IMR-90 (cell line): ENCODE results near the gene NKAIN2. TPM values are rescaled to one million over a fixed set of nuclear protein-coding genes. Genes with fewer than 3 reads are reported as not detected.

Source experiments
- ATAC-seq: fragments of 200-7000 bp; cut with Tn5 transposase; 2 replicates; pipeline ENCODE4 v1.9.1; 2020; ENCODE audit warnings: low read depth, mild to moderate bottlenecking, moderate library complexity
- BruUV-seq: library from RNA; stranded (reverse); fragments of 400-500 nt; replicated peaks from 2 replicates; lab custom pipeline; 2021; lab: Mats Ljungman, UMichigan
- CTCF ChIA-PET: fragments of 300-600 bp; formaldehyde crosslinking; extraction: SDS; loops from one replicate; lab custom pipeline; 2021; ENCODE audit warnings: antibody characterized with exemption; lab: Yijun Ruan, JAX
- POLR2A ChIA-PET: fragments of 300-600 bp; sonication (Branson Sonifier 250); formaldehyde crosslinking; loops from one replicate; lab custom pipeline; 2022; ENCODE audit warnings: antibody characterized with exemption; ENCODE audit not compliant: unreplicated experiment; lab: Charles Lee
- DNase-seq: peaks from one replicate; pipeline ENCODE4 v3.0.0; 2013
- H2AFZ ChIP-seq: replicated peaks from 2 replicates; pipeline ENCODE3; 2013; ENCODE audit warnings: low read length, mild to moderate bottlenecking; ENCODE audit not compliant: poor library complexity
- H2AK5ac ChIP-seq: 2 replicates; pipeline ENCODE4 v1.6.1; 2013; ENCODE audit warnings: low read depth, low read length, inconsistent platforms
- H2AK9ac ChIP-seq: replicated peaks from 2 replicates; pipeline ENCODE3; 2013; ENCODE audit warnings: mild to moderate bottlenecking, low read depth, low read length, moderate library complexity; ENCODE audit not compliant: poor library complexity
- H2BK120ac ChIP-seq: 2 replicates; pipeline ENCODE4 v1.6.1; 2013; ENCODE audit warnings: low read depth, low read length, inconsistent platforms
- H2BK15ac ChIP-seq: 3 replicates; pipeline ENCODE4 v1.6.1; 2013; ENCODE audit warnings: low read depth, low read length, inconsistent platforms
- H2BK20ac ChIP-seq: 2 replicates; pipeline ENCODE4 v1.6.1; 2013; ENCODE audit warnings: low read depth, mild to moderate bottlenecking, inconsistent platforms, low read length, moderate library complexity
- H2BK5ac ChIP-seq: 2 replicates; pipeline ENCODE4 v1.6.1; 2013; ENCODE audit warnings: mild to moderate bottlenecking, low read depth, low read length, inconsistent platforms; ENCODE audit not compliant: poor library complexity, severe bottlenecking
- H3K14ac ChIP-seq: replicated peaks from 2 replicates; pipeline ENCODE4 v1.6.1; 2013; ENCODE audit warnings: low read depth, low read length, inconsistent platforms
- H3K18ac ChIP-seq: 2 replicates; pipeline ENCODE4 v1.6.1; 2013; ENCODE audit warnings: low read depth, low read length, control low read depth
- H3K23ac ChIP-seq: 2 replicates; pipeline ENCODE4 v1.6.1; 2013; ENCODE audit warnings: low read depth, low read length, inconsistent platforms
- H3K27ac ChIP-seq: 2 replicates; pipeline ENCODE4 v1.5.1; 2013; ENCODE audit warnings: mild to moderate bottlenecking, control low read depth, low read length; ENCODE audit not compliant: insufficient read depth
- H3K27me3 ChIP-seq: 2 replicates; pipeline ENCODE4 v1.6.1; 2013; ENCODE audit warnings: low read length; ENCODE audit not compliant: control insufficient read depth, insufficient read depth
- H3K36me3 ChIP-seq: 2 replicates; pipeline ENCODE4 v1.6.1; 2013; ENCODE audit warnings: low read length, mixed read lengths; ENCODE audit not compliant: control insufficient read depth, insufficient read depth
- H3K4ac ChIP-seq: 2 replicates; pipeline ENCODE4 v1.6.1; 2013; ENCODE audit warnings: low read depth, low read length, inconsistent platforms
- H3K4me1 ChIP-seq: 2 replicates; pipeline ENCODE4 v1.6.1; 2013; ENCODE audit warnings: low read length, mixed read lengths; ENCODE audit not compliant: control insufficient read depth, insufficient read depth
- H3K4me2 ChIP-seq: 2 replicates; pipeline ENCODE4 v1.6.1; 2013; ENCODE audit warnings: low read depth, mild to moderate bottlenecking, control low read depth, low read length, moderate library complexity
- H3K4me3 ChIP-seq: 2 replicates; pipeline ENCODE4 v1.5.1; 2013; ENCODE audit warnings: low read depth, mild to moderate bottlenecking, control low read depth, low read length, moderate library complexity; ENCODE audit not compliant: insufficient read depth
- H3K56ac ChIP-seq: 2 replicates; pipeline ENCODE4 v1.6.1; 2013; ENCODE audit warnings: low read length, inconsistent platforms; ENCODE audit not compliant: insufficient read depth; ENCODE audit errors: extremely low read depth
- H3K79me1 ChIP-seq, 2 experiments: 2 replicates each; pipeline ENCODE4 v1.6.1; 2013; ENCODE audit warnings: low read length in 2 of 2, inconsistent platforms in 1 of 2, low read depth in 1 of 2
- H3K9ac ChIP-seq: 2 replicates; pipeline ENCODE4 v1.6.1; 2013; ENCODE audit warnings: low read depth, low read length, control low read depth
- H3K9me1 ChIP-seq: 2 replicates; pipeline ENCODE4 v1.6.1; 2013; ENCODE audit warnings: low read length, inconsistent platforms; ENCODE audit not compliant: insufficient read depth
- H3K9me3 ChIP-seq: 2 replicates; pipeline ENCODE4 v1.6.1; 2013; ENCODE audit warnings: low read length; ENCODE audit not compliant: control insufficient read depth, insufficient read depth
- H4K20me1 ChIP-seq: 2 replicates; pipeline ENCODE4 v1.6.1; 2013; ENCODE audit warnings: low read length, inconsistent platforms; ENCODE audit not compliant: insufficient read depth
- H4K5ac ChIP-seq: 2 replicates; pipeline ENCODE4 v1.6.1; 2013; ENCODE audit warnings: mild to moderate bottlenecking, low read depth, low read length, control low read depth
- H4K8ac ChIP-seq, 2 experiments: 2 replicates each; pipeline ENCODE4 v1.6.1; 2013; ENCODE audit warnings: low read depth in 2 of 2, low read length in 2 of 2, control low read depth in 1 of 2, inconsistent platforms in 1 of 2
- H4K91ac ChIP-seq: 2 replicates; pipeline ENCODE4 v1.6.1; 2013; ENCODE audit warnings: low read depth, low read length, inconsistent platforms; ENCODE audit not compliant: insufficient read depth
- MAZ ChIP-seq: IDR thresholded peaks from 2 replicates; pipeline ENCODE4 v1.6.1; 2012; ENCODE audit warnings: low read depth, mild to moderate bottlenecking, low read length, improper control_type of control experiment, moderate library complexity, borderline replicate concordance
- MXI1 ChIP-seq: IDR thresholded peaks from 2 replicates; pipeline ENCODE4 v1.6.1; 2012; ENCODE audit warnings: low read depth, mild to moderate bottlenecking, low read length, moderate library complexity, borderline replicate concordance
- NFE2L2 ChIP-seq: fragments of 150-350 bp; IDR thresholded peaks from 2 replicates; pipeline ENCODE4 v1.6.1; 2016; ENCODE audit warnings: low read depth, mild to moderate bottlenecking, low read length
- RAD21 ChIP-seq: IDR thresholded peaks from 2 replicates; pipeline ENCODE4 v1.6.1; 2012; ENCODE audit warnings: low read length, improper control_type of control experiment
- WGBS, 2 experiments: methylation state at CpG; one replicate each; pipeline versions ENCODE4 v1.1.5 to v1.1.7; 2013; ENCODE audit warnings: missing lambda C conversion rate in 2 of 2; ENCODE audit not compliant: insufficient read length in 1 of 2; ENCODE audit errors: extremely low coverage in 2 of 2; 5-methylcytosine and 5-hydroxymethylcytosine counted together
- dilution Hi-C: fragments of 300-500 bp; cut with HindIII; formaldehyde crosslinking; loops from one replicate; pipeline ENCODE4 v1.14.3; 2018; ENCODE audit warnings: low sequenced_read_pairs; ENCODE audit not compliant: unreplicated experiment
- in situ Hi-C: fragments of 300-500 bp; cut with MboI; formaldehyde crosslinking; loops from 3 replicates; pipeline ENCODE4 v1.14.3; 2019; ENCODE audit warnings: low sequenced_read_pairs, inconsistent platforms, mixed read lengths
- intact Hi-C: fragments of 100-400 bp; cut with micrococcal nuclease; formaldehyde crosslinking; loops from 2 replicates; pipeline ENCODE4 v1.10.0; 2022
- polyA plus RNA-seq, 3 experiments: library from polyadenylated mRNA; depleted of rRNA; stranded (reverse); fragments of >200 nt; gene quantifications; 2 replicates each; pipeline ENCODE4 v1.2.3, GENCODE V29; 2012; ENCODE audit warnings: low replicate concordance in 1 of 3
- total RNA-seq: library from RNA; depleted of rRNA; stranded (reverse); fragments of >200 nt; gene quantifications from 2 replicates; pipeline ENCODE4 v1.2.3, GENCODE V29; 2012
- TF ChIP-seq, protein P1 (sequence below): fragments of 150-350 bp; IDR thresholded peaks from 2 replicates; pipeline ENCODE4 v1.6.1; 2017; ENCODE audit warnings: mild to moderate bottlenecking, antibody characterized with exemption, low read length, low read depth

Gene NKAIN2
- total and polyA plus RNA-seq, 2 of the 4 experiments (the other 2 are of a cell fraction), result not detected

DNA sequence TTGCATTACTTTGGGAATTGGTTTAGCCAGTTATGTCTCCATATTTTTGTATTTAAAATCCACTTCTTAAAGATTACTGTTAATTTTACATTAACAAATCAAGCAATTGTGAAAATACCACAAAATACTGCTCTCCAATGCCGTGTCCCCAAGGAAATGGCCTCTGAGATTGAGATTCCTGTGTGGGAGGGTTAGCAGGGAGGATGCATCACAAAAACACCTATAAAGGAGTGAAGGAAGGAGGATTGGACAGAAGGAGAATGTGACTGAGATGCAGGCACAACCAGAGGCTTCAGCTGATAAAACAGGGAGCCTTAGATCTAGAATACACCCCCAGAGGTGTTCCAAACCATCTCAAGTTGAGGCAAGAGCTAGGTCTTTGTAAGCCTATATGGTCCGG, 34.2 kb upstream of the NKAIN2 start:
- dilution Hi-C loops (no loop called here), in situ Hi-C loops (no loop called here), intact Hi-C loops (no loop called here)
- Histone ChIP-seq H3K9me1 (no peaks in the 10 kb centered on the region), H3K4me1 (no peaks in the 10 kb centered on the region), H2BK120ac (no peak overlapping the region), H3K27me3 (no peaks in the 10 kb centered on the region), H4K91ac (no peak overlapping the region), H3K4me3 (no peak overlapping the region), H2AK9ac (no peak overlapping the region), H3K56ac (no peak overlapping the region), H3K9me3 (peaks cover 4% of the 10 kb centered on the region; the same call in 1 of the 2 replicates), H3K14ac (no peak overlapping the region), H2BK15ac (no peak overlapping the region), H4K20me1 (no peaks in the 10 kb centered on the region), H3K23ac (no peak overlapping the region), H2BK20ac (no peak overlapping the region), H3K79me1 (no peaks in the 10 kb centered on the region), H3K4me2 (no peak overlapping the region), H4K5ac (no peak overlapping the region), H2BK5ac (no peak overlapping the region), H3K4ac (no peak overlapping the region), H3K18ac (no peak overlapping the region), H2AK5ac (no peak overlapping the region), H3K36me3 (no peaks in the 10 kb centered on the region), H3K9ac (no peak overlapping the region), H4K8ac (no peak overlapping the region), H3K27ac (no peak overlapping the region), H2AFZ (no peak overlapping the region)
- BruUV-seq, result no TSS peak
- ChIA-PET CTCF (interaction anchor here (0.7 kb wide), 1 partner anchor 1462 kb away, joined by 3 read pairs; no protein-coding TSS in a partner anchor), POLR2A (no interaction called here)
- DNase-seq (no peak), ATAC-seq (no peak)
- WGBS, 2 experiments, result no CpG with 5 or more reads among the region's 2 CpGs
- no peak for TF ChIP-seq RAD21
- TF ChIP-seq, protein P1, sequence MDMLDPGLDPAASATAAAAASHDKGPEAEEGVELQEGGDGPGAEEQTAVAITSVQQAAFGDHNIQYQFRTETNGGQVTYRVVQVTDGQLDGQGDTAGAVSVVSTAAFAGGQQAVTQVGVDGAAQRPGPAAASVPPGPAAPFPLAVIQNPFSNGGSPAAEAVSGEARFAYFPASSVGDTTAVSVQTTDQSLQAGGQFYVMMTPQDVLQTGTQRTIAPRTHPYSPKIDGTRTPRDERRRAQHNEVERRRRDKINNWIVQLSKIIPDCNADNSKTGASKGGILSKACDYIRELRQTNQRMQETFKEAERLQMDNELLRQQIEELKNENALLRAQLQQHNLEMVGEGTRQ, result no peak
- TF ChIP-seq MAZ, result no peak
- no peak for TF ChIP-seq MXI1
- TF ChIP-seq NFE2L2, result no peak
